Subcutaneous abdominal adipose tissue (tissue), 5 donors: ENCODE measurements around the gene OTOF.

Experiments used
- H3K27ac ChIP-seq: one replicate; pipeline ENCODE4 v1.7.0; 2013; ENCODE audit warnings: low read depth, mild to moderate bottlenecking, inconsistent platforms, low read length, moderate library complexity
- H3K27me3 ChIP-seq, 5 donors: one replicate each; pipeline ENCODE4 v1.7.0; 2013; ENCODE audit warnings: low read length in 5 of 5, inconsistent platforms in 1 of 5; ENCODE audit not compliant: control insufficient read depth in 5 of 5, insufficient read depth in 4 of 5
- H3K36me3 ChIP-seq, 5 donors: one replicate each; pipeline ENCODE4 v1.7.0; 2013; ENCODE audit warnings: low read length in 5 of 5; ENCODE audit not compliant: control insufficient read depth in 5 of 5, insufficient read depth in 5 of 5
- H3K4me1 ChIP-seq, 5 donors: one replicate each; pipeline ENCODE4 v1.7.0; 2013; ENCODE audit warnings: low read length in 5 of 5, mild to moderate bottlenecking in 3 of 5, moderate library complexity in 1 of 5; ENCODE audit not compliant: control insufficient read depth in 5 of 5, insufficient read depth in 5 of 5
- H3K4me3 ChIP-seq, 5 donors: one replicate each; pipeline ENCODE4 v1.7.0; 2013; ENCODE audit warnings: low read length in 5 of 5, low read depth in 1 of 5
- H3K9ac ChIP-seq, 5 donors: one replicate each; pipeline ENCODE4 v1.7.0; 2013; ENCODE audit warnings: low read length in 5 of 5, mild to moderate bottlenecking in 4 of 5, moderate library complexity in 3 of 5
- H3K9me3 ChIP-seq, 5 donors: one replicate each; pipeline ENCODE4 v1.7.0; 2013; ENCODE audit warnings: low read length in 5 of 5; ENCODE audit not compliant: control insufficient read depth in 5 of 5
- donor health status: healthy.
- donor health status: healthy.
- donor health status: healthy.
- donor health status: healthy.
- donor health status: healthy.

OTOF gene

DNA sequence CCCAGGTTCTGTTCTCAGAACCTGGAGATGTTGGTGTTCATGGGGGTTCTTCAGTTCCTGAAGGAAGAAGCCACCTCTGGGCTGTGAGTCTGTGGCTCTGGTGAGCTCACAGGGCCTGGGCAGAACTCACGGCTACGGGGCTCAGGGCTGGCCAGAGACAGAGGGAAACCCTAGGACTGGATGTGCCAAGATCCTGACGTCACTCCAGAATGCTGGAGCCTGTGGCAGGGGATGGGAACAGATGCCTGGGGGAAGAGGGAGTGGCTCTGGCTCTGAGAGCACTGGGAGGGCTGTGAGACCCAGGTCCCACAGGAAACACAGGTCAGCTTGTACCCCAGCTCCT, at the start of gene OTOF:
Gene OTOF, minus strand, starts transcription at position 214 of the 343 bp plus-strand sequence.
- H3K4me3 ChIP-seq: no peak within 1 kb of the TSS
- H3K27me3 ChIP-seq: no peaks in the 10 kb centered on the region

DNA sequence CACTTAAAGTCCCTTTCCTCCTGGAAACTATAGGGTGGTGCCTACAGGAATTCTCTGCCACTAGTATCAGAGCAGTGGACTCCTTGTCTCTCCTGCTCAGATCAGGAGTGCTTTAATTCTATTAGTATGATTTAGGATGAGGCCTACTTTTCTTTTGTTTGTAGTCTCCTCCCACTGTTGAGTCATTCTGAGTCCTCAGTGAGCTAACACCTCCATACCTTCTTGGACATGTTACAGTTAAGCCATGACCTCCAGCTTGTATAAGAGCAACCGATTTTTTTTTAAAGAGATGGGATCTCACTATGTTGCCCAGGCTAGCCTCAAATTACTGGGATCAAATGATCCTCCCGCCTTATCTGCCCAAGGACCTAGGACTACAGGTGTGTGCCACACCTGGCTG, 48.7 kb upstream of the OTOF start:
- H3K9ac ChIP-seq: no peak overlapping the region
- H3K27me3 ChIP-seq: peaks cover 3 to 20% (median 14%) of the 10 kb centered on the region in 5 donors
- H3K36me3 ChIP-seq: no peaks in the 10 kb centered on the region
- H3K4me1 ChIP-seq: no peaks in the 10 kb centered on the region
- no peak overlapping the region for H3K27ac ChIP-seq
- no peaks in the 10 kb centered on the region for H3K9me3 ChIP-seq
- H3K4me3 ChIP-seq: no peak overlapping the region

More for the DNA sequence above, at the start of gene OTOF:
- Histone ChIP-seq H3K9ac (no peak within 1 kb of the TSS), H3K36me3 (no peaks in the 10 kb centered on the region), H3K9me3 (no peaks in the 10 kb centered on the region), H3K27ac (no peak within 1 kb of the TSS), H3K4me1 (peaks cover 4 to 14% (median 8%) of the 10 kb centered on the region in 5 donors)

DNA sequence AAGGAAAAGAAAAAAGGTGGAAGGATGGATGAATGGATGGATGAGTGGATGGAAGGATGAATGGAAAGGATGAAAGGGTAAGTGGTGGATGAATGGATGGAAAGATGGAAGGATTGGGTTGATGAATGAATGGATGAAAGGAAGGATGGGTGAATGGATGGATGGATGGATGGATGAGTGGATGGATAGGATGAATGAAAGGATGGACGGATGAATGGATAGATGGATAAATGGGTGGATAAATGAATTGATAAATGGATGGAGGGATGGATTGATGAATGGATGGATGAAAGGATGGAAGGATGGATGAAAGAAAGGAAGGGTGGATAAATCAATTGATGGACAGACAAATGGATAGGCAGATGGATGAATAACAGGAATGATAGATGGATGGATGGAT, 48.2 kb upstream of the OTOF start:
- H3K9me3 ChIP-seq: no peaks in the 10 kb centered on the region
- peaks cover 8 to 25% (median 16%) of the 10 kb centered on the region in 5 donors for H3K27me3 ChIP-seq
- no peaks in the 10 kb centered on the region for H3K4me1 ChIP-seq
- no peak overlapping the region for H3K4me3 ChIP-seq
- no peak overlapping the region for H3K9ac ChIP-seq
- H3K27ac ChIP-seq: no peak overlapping the region
- H3K36me3 ChIP-seq: no peaks in the 10 kb centered on the region

DNA sequence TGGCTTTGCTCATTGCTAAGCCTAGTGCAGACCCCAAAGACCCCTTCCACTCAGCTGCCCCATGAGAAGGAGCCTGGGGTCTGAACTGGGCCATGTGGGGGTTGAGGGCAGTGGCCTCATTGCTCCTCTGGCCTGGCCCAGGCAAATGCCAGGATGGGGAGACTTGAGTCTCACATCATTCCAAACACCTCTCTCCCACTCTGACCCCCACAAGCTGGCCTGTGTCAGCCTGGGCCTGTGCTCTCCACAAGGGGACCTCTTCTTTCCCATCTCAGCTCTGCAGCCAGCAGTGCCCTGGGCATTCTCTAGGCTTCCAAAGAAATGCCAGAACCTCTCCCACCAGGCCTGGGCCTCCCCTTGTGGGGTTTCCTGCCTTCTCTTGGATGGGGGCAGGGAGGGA, 45.8 kb upstream of the OTOF start:
- Histone ChIP-seq H3K4me3 (no peak overlapping the region), H3K27me3 (peaks cover 12 to 33% (median 26%) of the 10 kb centered on the region in 5 donors), H3K36me3 (no peaks in the 10 kb centered on the region), H3K9me3 (no peaks in the 10 kb centered on the region), H3K27ac (no peak overlapping the region), H3K9ac (no peak overlapping the region), H3K4me1 (no peaks in the 10 kb centered on the region)

DNA sequence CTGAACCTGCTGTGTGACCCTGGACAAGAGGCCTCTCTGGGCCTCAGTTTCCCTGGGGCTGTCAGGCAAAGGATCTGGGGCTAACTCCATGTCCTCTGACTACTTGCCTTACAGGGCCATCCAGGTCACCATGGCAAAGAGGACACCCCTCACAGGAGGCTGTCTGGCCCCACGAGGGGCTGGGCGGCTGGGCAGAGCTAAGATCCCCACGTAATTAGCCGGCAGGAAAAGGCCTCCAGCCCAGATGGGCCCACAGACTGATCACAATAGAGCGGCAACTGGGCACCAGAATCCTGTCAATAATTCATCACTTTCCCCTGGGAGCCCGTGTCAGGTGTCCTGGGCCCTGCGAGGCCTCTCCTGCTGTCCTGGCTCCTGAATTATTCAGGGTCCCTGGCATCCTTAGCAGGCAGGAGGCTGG, 44.8 kb upstream of the OTOF start:
- Histone ChIP-seq H3K27ac (no peak overlapping the region), H3K4me1 (no peaks in the 10 kb centered on the region), H3K9me3 (no peaks in the 10 kb centered on the region), H3K4me3 (no peak overlapping the region), H3K27me3 (peaks cover 11 to 30% (median 27%) of the 10 kb centered on the region in 5 donors), H3K9ac (no peak overlapping the region), H3K36me3 (no peaks in the 10 kb centered on the region)

DNA sequence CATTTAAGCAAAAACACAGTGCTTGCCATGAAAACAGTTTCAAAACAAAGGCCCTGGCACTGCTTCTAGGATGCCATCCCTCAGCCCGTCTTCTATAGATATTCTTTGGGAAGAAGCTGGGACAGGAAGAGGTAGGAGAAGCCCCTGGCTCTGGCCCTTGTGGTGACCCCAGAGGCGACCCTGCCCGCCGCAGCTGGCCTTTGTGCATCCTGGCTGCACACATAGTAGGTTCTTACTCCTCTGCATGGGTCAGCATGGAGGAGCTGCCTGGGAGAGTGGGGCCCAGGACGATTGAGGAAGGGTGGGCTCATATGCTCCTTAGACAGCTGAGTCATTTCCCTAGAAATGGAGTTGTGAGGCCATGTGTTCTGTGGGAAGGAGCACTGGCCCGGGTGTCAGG, 44.4 kb upstream of the OTOF start:
- peaks cover 11 to 30% (median 27%) of the 10 kb centered on the region in 5 donors for H3K27me3 ChIP-seq
- H3K36me3 ChIP-seq: no peaks in the 10 kb centered on the region
- H3K9ac ChIP-seq: no peak overlapping the region
- H3K4me3 ChIP-seq: no peak overlapping the region
- H3K9me3 ChIP-seq: no peaks in the 10 kb centered on the region
- no peaks in the 10 kb centered on the region for H3K4me1 ChIP-seq
- H3K27ac ChIP-seq: no peak overlapping the region

DNA sequence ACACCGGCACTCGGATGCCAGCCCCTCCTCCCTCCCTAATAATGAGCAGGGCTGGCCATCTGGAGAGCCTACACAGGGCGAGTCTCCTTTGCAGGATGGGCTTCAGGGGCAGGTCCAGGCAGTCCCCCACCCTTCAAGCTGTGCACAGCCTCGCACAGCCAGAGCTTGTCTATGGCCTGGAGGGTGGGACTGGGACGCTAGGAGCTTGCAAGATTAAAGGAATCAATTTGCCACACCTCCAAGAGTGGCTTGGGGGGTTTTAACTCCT, 43.9 kb upstream of the OTOF start:
- H3K27ac ChIP-seq: no peak overlapping the region
- no peaks in the 10 kb centered on the region for H3K4me1 ChIP-seq
- H3K27me3 ChIP-seq: peaks cover 11 to 30% (median 27%) of the 10 kb centered on the region in 5 donors
- no peaks in the 10 kb centered on the region for H3K9me3 ChIP-seq
- no peak overlapping the region for H3K4me3 ChIP-seq
- no peak overlapping the region for H3K9ac ChIP-seq
- H3K36me3 ChIP-seq: no peaks in the 10 kb centered on the region

DNA sequence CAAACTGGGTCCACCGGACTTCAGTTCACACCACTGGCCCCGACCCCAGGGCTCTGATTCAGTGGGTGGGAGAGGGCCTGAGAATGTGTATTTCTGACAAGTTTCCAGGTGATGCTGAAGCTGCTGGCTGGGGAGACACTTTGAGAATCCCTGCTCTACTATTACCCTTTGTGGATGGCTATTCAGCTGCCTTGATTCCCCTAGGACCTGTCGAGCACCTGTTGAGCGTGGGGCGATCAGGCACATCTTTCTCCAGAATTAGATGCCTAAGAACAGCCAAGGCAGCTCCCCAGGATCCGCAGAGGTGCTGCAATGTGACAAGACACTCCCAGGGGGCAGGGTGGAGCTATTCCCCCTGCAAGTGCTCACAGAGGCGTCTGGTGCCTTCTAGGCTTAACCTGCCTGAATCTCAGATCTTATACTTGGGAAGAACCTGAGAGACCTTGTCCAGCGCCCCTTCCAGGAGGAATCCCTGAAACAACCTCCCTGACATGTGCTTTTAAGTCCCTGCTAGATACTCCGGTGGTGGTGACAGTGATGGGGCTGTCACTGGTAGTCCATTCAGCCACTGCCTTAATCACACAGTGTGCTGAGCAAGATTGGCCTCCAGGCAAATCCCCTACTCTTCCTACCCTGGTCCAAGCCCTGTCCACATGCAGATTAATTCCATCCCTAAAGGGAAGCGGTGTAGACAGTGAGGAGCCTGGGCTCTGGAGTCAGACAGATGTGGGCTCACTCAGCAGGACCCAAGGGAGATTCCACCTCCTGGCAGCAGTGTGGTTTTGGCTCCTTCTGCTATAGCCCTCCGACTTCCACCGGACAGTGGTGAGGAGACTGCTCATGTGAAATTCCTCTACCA, 43.4 kb upstream of the OTOF start:
- H3K27me3 ChIP-seq: peaks cover 11 to 30% (median 26%) of the 10 kb centered on the region in 5 donors
- H3K4me1 ChIP-seq: no peaks in the 10 kb centered on the region
- H3K9me3 ChIP-seq: no peaks in the 10 kb centered on the region
- no peaks in the 10 kb centered on the region for H3K36me3 ChIP-seq
- no peak overlapping the region for H3K9ac ChIP-seq
- no peak overlapping the region for H3K4me3 ChIP-seq
- H3K27ac ChIP-seq: no peak overlapping the region

DNA sequence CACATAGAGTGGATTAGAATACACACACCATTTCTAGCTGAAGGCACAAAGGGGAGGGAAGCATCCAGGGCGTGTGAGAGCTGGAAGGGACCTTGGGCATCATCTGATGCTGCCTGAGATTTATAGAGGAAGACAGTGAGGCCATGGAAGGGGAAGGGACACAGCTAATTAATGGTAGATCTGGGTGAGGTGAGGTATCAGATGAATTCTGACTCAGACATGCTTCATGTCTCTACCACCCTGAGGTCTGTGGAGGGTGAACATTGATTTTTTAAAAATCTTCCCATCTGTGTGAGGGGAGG, 42.2 kb upstream of the OTOF start:
- Histone ChIP-seq H3K27me3 (peaks cover 11 to 30% (median 26%) of the 10 kb centered on the region in 5 donors), H3K9me3 (no peaks in the 10 kb centered on the region), H3K4me3 (no peak overlapping the region), H3K4me1 (peaks cover 0 to 7% (median 0%) of the 10 kb centered on the region in 5 donors), H3K27ac (no peak overlapping the region), H3K36me3 (no peaks in the 10 kb centered on the region), H3K9ac (no peak overlapping the region)

DNA sequence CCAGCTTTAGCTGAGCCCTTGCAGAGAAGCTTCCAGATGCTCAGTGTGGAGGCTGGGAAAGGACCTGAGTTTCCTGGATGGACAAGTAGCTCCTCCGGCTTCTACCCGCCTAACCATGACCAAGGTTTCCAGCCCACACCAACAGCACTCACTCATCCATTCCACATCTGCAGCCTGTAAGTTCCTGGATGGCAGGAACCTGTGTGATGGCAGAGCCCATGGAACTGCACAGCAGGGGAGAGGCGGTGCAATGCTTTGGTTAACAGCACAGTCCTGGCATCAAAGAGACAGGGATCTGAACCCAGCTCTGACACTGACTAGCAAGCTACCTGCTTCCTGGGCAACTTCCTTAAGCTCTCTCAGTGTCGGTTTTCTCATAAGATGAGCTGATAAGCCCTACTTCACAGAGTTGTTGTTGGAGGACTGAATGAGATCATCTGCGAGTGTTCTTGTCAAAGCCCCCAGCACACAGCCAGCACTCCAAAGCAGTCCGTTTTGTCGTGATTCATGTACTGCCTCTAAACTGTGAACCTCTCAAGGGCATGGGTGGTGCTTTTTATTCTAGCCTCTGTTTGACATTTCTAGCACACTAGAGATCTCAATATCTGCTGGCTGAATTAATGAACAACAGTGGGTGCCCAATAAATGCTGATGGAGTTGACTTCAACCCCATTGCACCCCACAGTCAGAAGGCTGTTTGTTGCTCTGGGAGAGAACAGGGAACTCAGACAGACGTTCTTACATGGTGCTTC, 41.6 kb upstream of the OTOF start:
- H3K4me1 ChIP-seq: peaks cover 0 to 7% (median 0%) of the 10 kb centered on the region in 5 donors
- H3K9ac ChIP-seq: no peak overlapping the region
- peaks cover 11 to 30% (median 26%) of the 10 kb centered on the region in 5 donors for H3K27me3 ChIP-seq
- no peak overlapping the region for H3K4me3 ChIP-seq
- H3K9me3 ChIP-seq: no peaks in the 10 kb centered on the region
- H3K36me3 ChIP-seq: no peaks in the 10 kb centered on the region
- no peak overlapping the region for H3K27ac ChIP-seq
